A673 (cell line): ENCODE measurements around the gene SLC9A2. TPM values are rescaled to one million over a fixed set of nuclear protein-coding genes. Genes with fewer than 3 reads are reported as not detected.

ENCODE experiments used
- BruUV-seq: library from RNA; stranded (reverse); fragments of 400-500 nt; replicated peaks from 2 replicates; lab custom pipeline; 2021; lab: Mats Ljungman, UMichigan
- CTCF ChIA-PET: fragments of 300-600 bp; sonication (Branson Sonifier 250); formaldehyde crosslinking; loops from one replicate; lab custom pipeline; 2022; ENCODE audit warnings: antibody characterized with exemption; lab: Charles Lee
- POLR2A ChIA-PET: fragments of 300-600 bp; sonication (Branson Sonifier 250); formaldehyde crosslinking; loops from one replicate; lab custom pipeline; 2022; ENCODE audit warnings: antibody characterized with exemption; ENCODE audit not compliant: low non-redundant PET; lab: Charles Lee
- DNase-seq: peaks from one replicate; pipeline ENCODE4 v3.0.0-alpha.2; 2015; ENCODE audit warnings: low spot score
- H3K27ac ChIP-seq: fragments of 200-600 bp; sonication (generic); 2 replicates; pipeline ENCODE4 v1.5.1; 2016; ENCODE audit warnings: mixed run types, low read depth, mild to moderate bottlenecking, mixed read lengths, antibody characterized with exemption, low read length; ENCODE audit not compliant: poor library complexity, severe bottlenecking
- H3K27me3 ChIP-seq: fragments of 200-600 bp; sonication (generic); replicated peaks from 2 replicates; pipeline ENCODE4 v1.6.1; 2017; ENCODE audit warnings: mixed run types, low read depth, mild to moderate bottlenecking, mixed read lengths, antibody characterized with exemption, low read length; ENCODE audit not compliant: insufficient read depth, poor library complexity
- H3K36me3 ChIP-seq: fragments of 200-600 bp; sonication (generic); 2 replicates; pipeline ENCODE4 v1.6.1; 2016; ENCODE audit warnings: mixed run types, mild to moderate bottlenecking, mixed read lengths, antibody characterized with exemption, low read length; ENCODE audit not compliant: insufficient read depth, poor library complexity, severe bottlenecking
- H3K4me1 ChIP-seq: fragments of 200-600 bp; sonication (generic); 2 replicates; pipeline ENCODE4 v1.6.1; 2017; ENCODE audit warnings: mixed run types, mild to moderate bottlenecking, mixed read lengths, antibody characterized with exemption, low read length; ENCODE audit not compliant: insufficient read depth, poor library complexity, severe bottlenecking
- H3K4me3 ChIP-seq: fragments of 200-600 bp; sonication (generic); 2 replicates; pipeline ENCODE4 v1.5.1; 2016; ENCODE audit warnings: low read depth, mixed run types, mild to moderate bottlenecking, mixed read lengths, low read length; ENCODE audit not compliant: poor library complexity, severe bottlenecking
- H3K9me3 ChIP-seq: fragments of 200-600 bp; sonication (generic); 2 replicates; pipeline ENCODE4 v1.6.1; 2016; ENCODE audit warnings: mixed run types, low read depth, mild to moderate bottlenecking, mixed read lengths, antibody characterized with exemption, low read length; ENCODE audit not compliant: poor library complexity, severe bottlenecking
- EZH2 ChIP-seq: fragments of 200-600 bp; sonication (generic); IDR thresholded peaks from 2 replicates; pipeline ENCODE4 v1.6.1; 2017; ENCODE audit warnings: borderline replicate concordance, low read depth, mild to moderate bottlenecking, mixed read lengths, antibody characterized with exemption, low read length; ENCODE audit not compliant: poor library complexity, severe bottlenecking
- intact Hi-C: fragments of 100-400 bp; cut with micrococcal nuclease; formaldehyde crosslinking; loops from one replicate; pipeline ENCODE4 v1.10.0; 2022; ENCODE audit not compliant: unreplicated experiment
- total RNA-seq: library from RNA; stranded (reverse); gene quantifications from 2 replicates; pipeline ENCODE4 v1.2.3, GENCODE V29; 2021
- TF ChIP-seq, protein P1 (sequence below): fragments of 300-800, 200-600 bp; sonication (generic); conservative IDR thresholded peaks from 2 replicates; pipeline ENCODE4 v1.5.1; 2017; ENCODE audit warnings: low read depth, mild to moderate bottlenecking, antibody characterized with exemption, low read length, moderate library complexity, mixed read lengths

The SLC9A2 gene
- total RNA-seq, 1 experiment from 2014 or later, result not detected

GRCh38 chr2:102724553-102724952, 105.2 kb downstream of the SLC9A2 start:
- Histone ChIP-seq H3K4me1 (no peaks in the 10 kb centered on the region), H3K27me3 (no peaks in the 10 kb centered on the region), H3K27ac (no peak overlapping the region), H3K4me3 (no peak overlapping the region), H3K36me3 (peaks cover 4% of the 10 kb centered on the region), H3K9me3 (no peaks in the 10 kb centered on the region)
- intact Hi-C loops, result no loop called here
- no peak for DNase-seq
- CTCF ChIA-PET, result interaction anchor here (0.8 kb wide), 1 partner anchor 29 kb away, joined by 3 read pairs; no protein-coding TSS in a partner anchor
- no TSS peak for BruUV-seq
- POLR2A ChIA-PET, result no interaction called here
- TF ChIP-seq, protein P1, sequence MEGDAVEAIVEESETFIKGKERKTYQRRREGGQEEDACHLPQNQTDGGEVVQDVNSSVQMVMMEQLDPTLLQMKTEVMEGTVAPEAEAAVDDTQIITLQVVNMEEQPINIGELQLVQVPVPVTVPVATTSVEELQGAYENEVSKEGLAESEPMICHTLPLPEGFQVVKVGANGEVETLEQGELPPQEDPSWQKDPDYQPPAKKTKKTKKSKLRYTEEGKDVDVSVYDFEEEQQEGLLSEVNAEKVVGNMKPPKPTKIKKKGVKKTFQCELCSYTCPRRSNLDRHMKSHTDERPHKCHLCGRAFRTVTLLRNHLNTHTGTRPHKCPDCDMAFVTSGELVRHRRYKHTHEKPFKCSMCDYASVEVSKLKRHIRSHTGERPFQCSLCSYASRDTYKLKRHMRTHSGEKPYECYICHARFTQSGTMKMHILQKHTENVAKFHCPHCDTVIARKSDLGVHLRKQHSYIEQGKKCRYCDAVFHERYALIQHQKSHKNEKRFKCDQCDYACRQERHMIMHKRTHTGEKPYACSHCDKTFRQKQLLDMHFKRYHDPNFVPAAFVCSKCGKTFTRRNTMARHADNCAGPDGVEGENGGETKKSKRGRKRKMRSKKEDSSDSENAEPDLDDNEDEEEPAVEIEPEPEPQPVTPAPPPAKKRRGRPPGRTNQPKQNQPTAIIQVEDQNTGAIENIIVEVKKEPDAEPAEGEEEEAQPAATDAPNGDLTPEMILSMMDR, result no peak
- TF ChIP-seq EZH2, result no peak

GRCh38 chr2:102726128-102727087, 107.1 kb downstream of the SLC9A2 start:
- no peak for TF ChIP-seq EZH2
- TF ChIP-seq, protein P1, result no peak
- Histone ChIP-seq H3K4me3 (no peak overlapping the region), H3K27ac (no peak overlapping the region), H3K27me3 (no peaks in the 10 kb centered on the region), H3K9me3 (no peaks in the 10 kb centered on the region), H3K36me3 (peaks cover 8% of the 10 kb centered on the region), H3K4me1 (no peaks in the 10 kb centered on the region)
- POLR2A ChIA-PET, result no interaction called here
- intact Hi-C loops, result no loop called here
- BruUV-seq, result no TSS peak
- CTCF ChIA-PET, result no interaction called here
- no peak for DNase-seq

DNA sequence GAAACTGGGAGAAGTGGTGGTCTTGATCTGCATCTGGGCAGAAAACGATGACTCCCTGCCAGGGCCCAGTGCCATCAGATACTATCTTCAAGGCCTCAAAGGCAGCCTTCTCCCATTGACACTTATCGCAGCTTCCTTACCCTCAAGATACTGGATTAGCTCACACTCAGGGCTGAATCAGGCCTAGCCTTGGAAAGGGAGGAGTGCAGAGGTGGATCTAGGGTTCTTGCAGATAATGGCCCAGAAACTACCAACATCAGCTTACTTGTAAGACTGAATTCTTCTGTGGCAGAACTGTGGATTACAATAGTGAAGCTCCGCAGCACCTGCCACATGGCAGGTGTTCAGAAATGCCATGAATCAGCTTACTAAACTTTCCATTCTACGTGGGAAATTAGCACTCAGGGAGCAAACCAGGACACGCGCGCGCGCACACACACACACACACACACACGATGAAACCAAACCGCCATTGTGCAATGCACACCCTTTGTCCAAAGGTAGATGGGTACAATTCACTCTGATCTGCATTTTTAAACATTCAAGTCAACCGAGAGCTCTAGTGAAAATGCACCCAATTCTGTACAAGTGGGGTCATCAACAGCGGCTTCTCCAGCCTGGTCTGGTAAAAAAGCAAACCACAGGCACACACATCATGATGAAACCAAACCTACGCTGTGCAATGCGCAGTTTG, 116.2 kb downstream of the SLC9A2 start:
- TF ChIP-seq, protein P1, result no peak
- no peak for TF ChIP-seq EZH2
- intact Hi-C loops, result no loop called here
- Histone ChIP-seq H3K27ac (no peak overlapping the region), H3K36me3 (peaks cover 4% of the 10 kb centered on the region), H3K27me3 (no peaks in the 10 kb centered on the region), H3K9me3 (no peaks in the 10 kb centered on the region), H3K4me1 (no peaks in the 10 kb centered on the region), H3K4me3 (peak overlapping the region; percentile 95)
- CTCF ChIA-PET, result no interaction called here
- DNase-seq, result no peak
- POLR2A ChIA-PET, result no interaction called here
- BruUV-seq, result TSS peak; percentile 30
